Osteoblast (primary cell): ENCODE data around the gene TEX55. TPM values are rescaled to one million over a fixed set of nuclear protein-coding genes. Genes with fewer than 3 reads are reported as not detected.

Source experiments
- DNase-seq: peaks from one replicate; pipeline ENCODE4 v3.0.0; 2011; ENCODE audit warnings: low spot score, mixed read lengths; ENCODE audit not compliant: insufficient read length; ENCODE audit errors: missing footprints
- H2AFZ ChIP-seq: 2 replicates; pipeline ENCODE4 v1.6.0; 2011; ENCODE audit warnings: mild to moderate bottlenecking, low read length
- H3K27ac ChIP-seq: 2 replicates; pipeline ENCODE4 v1.5.1; 2011; ENCODE audit warnings: mild to moderate bottlenecking, low read depth, low read length, moderate library complexity
- H3K27me3 ChIP-seq: 2 replicates; pipeline ENCODE4 v1.6.0; 2012; ENCODE audit warnings: mild to moderate bottlenecking, control low read depth, inconsistent platforms, low read length, moderate library complexity; ENCODE audit not compliant: insufficient read depth
- H3K36me3 ChIP-seq: 2 replicates; pipeline ENCODE4 v1.5.1; 2011; ENCODE audit warnings: mild to moderate bottlenecking, low read length, control low read depth, moderate library complexity; ENCODE audit not compliant: insufficient read depth
- H3K4me1 ChIP-seq: 2 replicates; pipeline ENCODE4 v1.5.1; 2011; ENCODE audit warnings: mild to moderate bottlenecking, low read length, control low read depth, moderate library complexity; ENCODE audit not compliant: insufficient read depth
- H3K4me2 ChIP-seq: 2 replicates; pipeline ENCODE4 v1.6.0; 2011; ENCODE audit warnings: mild to moderate bottlenecking, low read length; ENCODE audit not compliant: insufficient read depth
- H3K4me3 ChIP-seq: fragments of 200-600 bp; sonication (generic); 3 replicates; pipeline ENCODE4 v1.5.1; 2012; ENCODE audit warnings: mild to moderate bottlenecking, low read length, inconsistent platforms; ENCODE audit not compliant: insufficient read depth
- H3K79me2 ChIP-seq: 2 replicates; pipeline ENCODE4 v1.6.0; 2012; ENCODE audit warnings: mild to moderate bottlenecking, low read length, control low read depth, inconsistent platforms; ENCODE audit not compliant: insufficient read depth
- H3K9me3 ChIP-seq: 2 replicates; pipeline ENCODE4 v1.5.1; 2011; ENCODE audit warnings: low read depth, low read length, control low read depth
- H4K20me1 ChIP-seq: 2 replicates; pipeline ENCODE4 v1.6.0; 2012; ENCODE audit warnings: mild to moderate bottlenecking, low read length, control low read depth; ENCODE audit not compliant: insufficient read depth
- total RNA-seq: library from RNA; depleted of rRNA; stranded (reverse); fragments of >200 nt; gene quantifications from 2 replicates; pipeline ENCODE4 v1.2.3, GENCODE V29; 2012
- TF ChIP-seq, protein P1 (sequence below): IDR thresholded peaks from 2 replicates; pipeline ENCODE4 v1.5.1; 2011; ENCODE audit warnings: mild to moderate bottlenecking, low read depth, low read length, moderate library complexity; ENCODE audit errors: extremely low read depth

The TEX55 gene
- total RNA-seq, result not detected in 2 replicates

DNA sequence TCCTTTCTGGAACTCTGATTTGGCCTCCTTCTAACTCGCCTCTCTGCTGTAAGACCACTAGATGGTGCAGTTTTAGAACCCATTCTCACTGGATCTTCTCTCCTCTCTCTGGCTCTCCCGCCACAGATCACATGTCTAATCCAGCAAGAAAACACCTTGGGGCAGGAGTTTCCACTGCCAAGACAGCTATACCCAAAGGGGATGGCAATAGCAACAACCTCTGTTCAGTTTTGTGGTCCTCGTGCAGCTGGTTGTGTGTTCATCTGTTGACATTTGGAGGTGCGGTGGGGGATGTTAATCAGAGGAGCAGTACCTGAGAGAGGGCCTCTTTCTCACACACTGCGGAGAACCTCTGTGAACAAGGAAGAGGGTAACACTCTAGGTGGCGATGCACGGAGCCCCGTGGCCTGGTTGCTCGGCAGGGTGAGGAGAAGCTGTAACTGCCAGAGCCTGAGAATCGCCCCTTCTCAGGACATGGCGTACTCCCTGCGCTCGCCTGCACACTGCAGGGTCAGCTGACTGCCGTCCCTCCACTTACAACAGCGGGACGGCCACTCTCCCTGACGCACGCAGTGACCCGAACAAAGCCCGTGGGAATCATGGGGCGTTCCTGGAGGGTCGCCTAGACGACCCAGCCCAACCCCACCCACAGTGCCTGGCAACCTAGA is at the start of gene TEX55:
TEX55 (plus strand) TSS at position 666 of the 668 bp plus-strand sequence. CDS start 25 bp downstream, outside the sequence.
- no peaks in the 10 kb centered on the region for H3K79me2 ChIP-seq
- H4K20me1 ChIP-seq, result no peaks in the 10 kb centered on the region
- peaks cover 2% of the 10 kb centered on the region for H3K4me1 ChIP-seq
- peak within 1 kb of the TSS; percentile 13 for H2AFZ ChIP-seq
- no peak within 1 kb of the TSS for H3K4me3 ChIP-seq
- TF ChIP-seq, protein P1, sequence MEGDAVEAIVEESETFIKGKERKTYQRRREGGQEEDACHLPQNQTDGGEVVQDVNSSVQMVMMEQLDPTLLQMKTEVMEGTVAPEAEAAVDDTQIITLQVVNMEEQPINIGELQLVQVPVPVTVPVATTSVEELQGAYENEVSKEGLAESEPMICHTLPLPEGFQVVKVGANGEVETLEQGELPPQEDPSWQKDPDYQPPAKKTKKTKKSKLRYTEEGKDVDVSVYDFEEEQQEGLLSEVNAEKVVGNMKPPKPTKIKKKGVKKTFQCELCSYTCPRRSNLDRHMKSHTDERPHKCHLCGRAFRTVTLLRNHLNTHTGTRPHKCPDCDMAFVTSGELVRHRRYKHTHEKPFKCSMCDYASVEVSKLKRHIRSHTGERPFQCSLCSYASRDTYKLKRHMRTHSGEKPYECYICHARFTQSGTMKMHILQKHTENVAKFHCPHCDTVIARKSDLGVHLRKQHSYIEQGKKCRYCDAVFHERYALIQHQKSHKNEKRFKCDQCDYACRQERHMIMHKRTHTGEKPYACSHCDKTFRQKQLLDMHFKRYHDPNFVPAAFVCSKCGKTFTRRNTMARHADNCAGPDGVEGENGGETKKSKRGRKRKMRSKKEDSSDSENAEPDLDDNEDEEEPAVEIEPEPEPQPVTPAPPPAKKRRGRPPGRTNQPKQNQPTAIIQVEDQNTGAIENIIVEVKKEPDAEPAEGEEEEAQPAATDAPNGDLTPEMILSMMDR, result peak; percentile 83
- H3K9me3 ChIP-seq, result no peaks in the 10 kb centered on the region
- DNase-seq, result peak; percentile 80
- H3K27me3 ChIP-seq, result no peaks in the 10 kb centered on the region
- no peaks in the 10 kb centered on the region for H3K36me3 ChIP-seq
- H3K27ac ChIP-seq, result no peak within 1 kb of the TSS
- H3K4me2 ChIP-seq, result no peak within 1 kb of the TSS

DNA sequence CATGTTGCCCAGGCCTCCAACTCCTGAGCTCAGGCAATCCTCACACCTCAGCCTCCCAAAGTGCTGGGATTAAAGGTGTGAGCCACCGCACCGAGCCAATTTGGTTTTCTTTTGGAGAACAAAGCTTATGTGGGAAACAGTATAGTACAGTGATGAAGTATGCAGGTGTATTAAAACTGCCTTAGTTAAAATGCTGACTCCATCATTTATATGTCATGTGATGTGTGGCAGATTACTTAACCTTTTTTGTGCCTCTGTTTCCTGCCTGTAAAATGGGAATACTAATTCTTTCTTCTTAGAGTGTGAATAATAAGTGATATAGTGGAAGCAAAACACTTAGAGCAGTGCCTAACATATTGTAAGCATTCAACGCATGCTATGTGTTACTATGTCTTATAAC is 48.0 kb upstream of the TEX55 start:
- no peaks in the 10 kb centered on the region for H4K20me1 ChIP-seq
- no peak overlapping the region for H3K4me3 ChIP-seq
- no peaks in the 10 kb centered on the region for H3K79me2 ChIP-seq
- H3K4me1 ChIP-seq, result no peaks in the 10 kb centered on the region
- H3K4me2 ChIP-seq, result no peak overlapping the region
- TF ChIP-seq, protein P1, result no peak
- no peak overlapping the region for H2AFZ ChIP-seq
- H3K36me3 ChIP-seq, result no peaks in the 10 kb centered on the region
- H3K9me3 ChIP-seq, result no peaks in the 10 kb centered on the region
- H3K27me3 ChIP-seq, result no peaks in the 10 kb centered on the region
- no peak for DNase-seq
- H3K27ac ChIP-seq, result no peak overlapping the region

DNA sequence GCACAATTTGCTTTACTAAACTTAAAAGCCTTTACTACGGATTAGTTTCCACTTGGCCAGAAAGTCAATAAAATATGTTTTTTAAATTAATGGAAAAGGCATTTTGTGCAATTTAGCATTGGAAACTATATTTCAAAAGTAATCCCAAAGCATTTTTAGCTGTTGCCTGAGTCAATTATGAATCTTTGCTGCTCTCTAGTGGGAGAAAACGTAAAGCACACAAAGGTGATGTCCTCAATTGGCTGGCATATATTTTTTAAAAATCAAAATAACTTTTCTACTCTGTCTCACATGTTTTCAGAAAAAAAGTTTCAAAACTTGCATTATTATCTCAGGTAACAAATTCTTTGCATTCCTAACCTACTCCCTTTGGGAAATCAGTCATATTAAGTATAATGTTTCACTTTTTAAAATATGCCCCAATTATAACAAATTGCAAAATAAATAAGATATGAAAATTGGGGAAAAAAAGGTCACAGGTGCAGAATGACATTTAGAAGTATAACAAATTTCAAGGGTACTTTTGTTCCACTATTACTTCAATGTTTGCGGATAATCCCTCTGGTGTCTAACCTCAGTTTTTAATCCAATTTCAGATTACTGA is 47.2 kb upstream of the TEX55 start:
- DNase-seq, result no peak

DNA sequence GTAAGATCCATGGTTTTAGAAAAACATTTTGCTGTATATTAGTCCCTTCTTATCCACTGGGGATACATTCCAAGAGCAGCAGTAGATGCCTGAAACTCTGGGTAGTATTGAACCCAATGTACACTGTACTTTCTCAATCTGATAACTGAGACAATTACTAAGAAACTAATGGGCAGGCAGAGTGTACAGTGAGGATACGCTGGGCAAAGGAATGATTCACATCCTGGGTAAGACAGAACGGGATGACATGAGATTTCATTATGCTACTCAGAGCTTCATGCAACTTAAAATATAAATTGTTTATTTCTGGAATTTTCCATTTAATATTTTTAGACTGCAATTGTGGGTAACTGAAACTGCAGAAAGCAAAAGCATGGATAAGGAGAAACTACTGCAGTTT is 46.2 kb upstream of the TEX55 start:
- Histone ChIP-seq H4K20me1 (no peaks in the 10 kb centered on the region), H2AFZ (no peak overlapping the region), H3K4me3 (no peak overlapping the region), H3K79me2 (no peaks in the 10 kb centered on the region), H3K4me1 (no peaks in the 10 kb centered on the region), H3K27me3 (no peaks in the 10 kb centered on the region), H3K4me2 (no peak overlapping the region), H3K27ac (no peak overlapping the region), H3K36me3 (no peaks in the 10 kb centered on the region), H3K9me3 (no peaks in the 10 kb centered on the region)
- TF ChIP-seq, protein P1, result no peak
- no peak for DNase-seq

More for the DNA sequence above, 47.2 kb upstream of the TEX55 start:
- no peaks in the 10 kb centered on the region for H3K4me1 ChIP-seq
- H3K79me2 ChIP-seq, result no peaks in the 10 kb centered on the region
- no peak overlapping the region for H3K27ac ChIP-seq
- H3K9me3 ChIP-seq, result no peaks in the 10 kb centered on the region
- H4K20me1 ChIP-seq, result no peaks in the 10 kb centered on the region
- no peak overlapping the region for H3K4me3 ChIP-seq
- H3K36me3 ChIP-seq, result no peaks in the 10 kb centered on the region
- TF ChIP-seq, protein P1, result peak; percentile 68
- H3K4me2 ChIP-seq, result no peak overlapping the region
- H3K27me3 ChIP-seq, result no peaks in the 10 kb centered on the region
- no peak overlapping the region for H2AFZ ChIP-seq
